ENCODE measurements around the gene PPP1R9B. TPM values are rescaled to one million over a fixed set of nuclear protein-coding genes. Genes with fewer than 3 reads are reported as not detected.

Gene PPP1R9B
- total RNA-seq, 1 experiment from 2014 or later: 112 TPM

DNA sequence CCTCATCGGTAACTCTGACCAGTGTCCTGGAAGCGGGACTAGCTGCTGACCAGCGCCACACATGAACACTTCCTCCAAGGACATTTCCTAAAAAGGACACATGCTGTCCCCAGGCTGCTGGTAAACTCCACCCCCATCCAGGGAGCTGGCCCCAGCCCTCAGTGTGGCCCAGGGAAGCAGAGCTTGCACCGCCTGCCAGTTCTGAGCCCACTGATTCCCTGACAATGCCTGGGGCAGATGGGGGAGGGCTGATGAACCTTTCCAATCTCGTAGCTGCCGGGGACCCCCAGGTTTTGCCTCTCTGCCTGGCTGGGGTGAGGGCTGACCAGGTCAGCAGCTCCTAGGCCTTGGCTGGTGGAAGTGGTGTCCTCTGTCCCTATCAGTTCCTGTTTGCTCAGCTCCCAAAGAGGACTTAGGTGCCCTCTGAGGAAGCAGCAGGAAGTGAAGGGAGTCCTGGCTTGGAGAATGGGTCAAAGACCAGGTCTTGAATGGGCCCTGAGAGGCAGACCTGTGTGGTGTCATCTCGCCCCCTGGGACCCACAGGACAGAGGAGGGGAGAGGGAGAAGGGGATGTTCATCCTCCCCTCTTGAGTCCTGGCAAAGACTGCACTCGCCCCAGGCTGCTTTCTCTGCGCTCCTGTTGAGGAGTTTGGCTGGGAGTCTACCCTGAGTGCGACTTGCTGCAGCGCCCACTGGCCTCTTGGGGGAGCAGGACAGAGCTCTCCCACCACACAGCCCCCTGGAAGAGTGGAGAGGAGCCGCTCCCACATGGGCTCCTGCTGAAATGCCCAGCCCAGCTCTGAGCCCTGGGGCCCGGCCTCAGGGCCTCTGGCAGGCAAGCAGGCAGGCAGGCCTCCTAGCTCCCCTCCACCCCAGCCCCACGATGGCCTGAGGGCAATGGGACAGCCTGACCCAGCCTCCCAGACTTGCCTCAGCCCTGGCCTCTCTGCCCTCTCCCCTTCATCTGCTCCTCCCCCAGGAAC, 38.5 kb downstream of the PPP1R9B start:
- no peak overlapping the region for H3K4me2 ChIP-seq (ENCODE audit: low read length)
- no peak for ATAC-seq
- no peaks in the 10 kb centered on the region for H3K27me3 ChIP-seq (ENCODE audit: insufficient read depth, low read length)
- intact Hi-C loops (cut with micrococcal nuclease): no loop called here
- no TSS peak for BruUV-seq (replicated peaks)
- ChIA-PET CTCF (interaction anchor here (0.9 to 1.6 kb wide), 3 partner anchors 12 to 49 kb away, joined by 3 to 10 read pairs (median 3); partner anchors contain the start of gene PDK2), POLR2A (interaction anchor here (0.8 kb wide), 1 partner anchor 12 kb away, joined by 3 read pairs; no protein-coding TSS in a partner anchor), RAD21 (ENCODE audit: low non-redundant PET in 1 of 2, low total read pairs in 2 of 2, uncharacterized antibody in 2 of 2, unreplicated experiment in 2 of 2) (no interaction called here)
- H3K79me2 ChIP-seq (ENCODE audit: insufficient read depth, low read length): no peaks in the 10 kb centered on the region
- H3K4me3 ChIP-seq (replicated peaks in 1 of 2; ENCODE audit: low read depth in 1 of 2, low read length in 2 of 2): no peak overlapping the region
- DNase-seq (ENCODE audit: low read depth, low spot score): no peak
- peaks cover 6 to 22% of the 10 kb centered on the region in 2 experiments; a peak in 3 of 4 replicates for H3K4me1 ChIP-seq (ENCODE audit: control insufficient read depth in 1 of 2, insufficient read depth in 2 of 2, low read length in 2 of 2)
- no peaks in the 10 kb centered on the region for H3K9me2 ChIP-seq (ENCODE audit: insufficient read depth)
- H3K27ac ChIP-seq (ENCODE audit: low read depth, low read length): 0 out of 2 replicates have a peak overlapping the region, but pooled peaks have one; percentile 19
- no peak for TF ChIP-seq YY1 (IDR thresholded peaks at IDR 0.05; ENCODE audit: extremely low read depth, insufficient replicate concordance, low read depth, low read length)
- no peak for TF ChIP-seq ELF1 (IDR thresholded peaks at IDR 0.05; ENCODE audit: borderline replicate concordance, low read depth)
- no peak for TF ChIP-seq EGR1 (IDR thresholded peaks at IDR 0.05; ENCODE audit: low read depth)
- no peak for TF ChIP-seq SP1 (IDR thresholded peaks at IDR 0.05; ENCODE audit: low read depth)
- no peak for TF ChIP-seq ZFX (IDR thresholded peaks at IDR 0.05)
- TF ChIP-seq CBX3 (IDR thresholded peaks at IDR 0.05; ENCODE audit: low read depth): no peak
- TF ChIP-seq, protein P1, sequence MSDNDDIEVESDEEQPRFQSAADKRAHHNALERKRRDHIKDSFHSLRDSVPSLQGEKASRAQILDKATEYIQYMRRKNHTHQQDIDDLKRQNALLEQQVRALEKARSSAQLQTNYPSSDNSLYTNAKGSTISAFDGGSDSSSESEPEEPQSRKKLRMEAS (IDR thresholded peaks at IDR 0.05): no peak
- TF ChIP-seq ZNF274 (IDR thresholded peaks at IDR 0.05; ENCODE audit: low read depth, low read length): no peak
- no peak for TF ChIP-seq TCF7L2 (IDR thresholded peaks at IDR 0.05; ENCODE audit: borderline replicate concordance, extremely low read depth, insufficient read depth, insufficient read length)
- TF ChIP-seq, protein P2, sequence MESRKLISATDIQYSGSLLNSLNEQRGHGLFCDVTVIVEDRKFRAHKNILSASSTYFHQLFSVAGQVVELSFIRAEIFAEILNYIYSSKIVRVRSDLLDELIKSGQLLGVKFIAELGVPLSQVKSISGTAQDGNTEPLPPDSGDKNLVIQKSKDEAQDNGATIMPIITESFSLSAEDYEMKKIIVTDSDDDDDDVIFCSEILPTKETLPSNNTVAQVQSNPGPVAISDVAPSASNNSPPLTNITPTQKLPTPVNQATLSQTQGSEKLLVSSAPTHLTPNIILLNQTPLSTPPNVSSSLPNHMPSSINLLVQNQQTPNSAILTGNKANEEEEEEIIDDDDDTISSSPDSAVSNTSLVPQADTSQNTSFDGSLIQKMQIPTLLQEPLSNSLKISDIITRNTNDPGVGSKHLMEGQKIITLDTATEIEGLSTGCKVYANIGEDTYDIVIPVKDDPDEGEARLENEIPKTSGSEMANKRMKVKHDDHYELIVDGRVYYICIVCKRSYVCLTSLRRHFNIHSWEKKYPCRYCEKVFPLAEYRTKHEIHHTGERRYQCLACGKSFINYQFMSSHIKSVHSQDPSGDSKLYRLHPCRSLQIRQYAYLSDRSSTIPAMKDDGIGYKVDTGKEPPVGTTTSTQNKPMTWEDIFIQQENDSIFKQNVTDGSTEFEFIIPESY (IDR thresholded peaks at IDR 0.05; ENCODE audit: extremely low read depth, insufficient replicate concordance, low read length): no peak
- no peak overlapping the region for H3K9ac ChIP-seq (ENCODE audit: low read length)
- H3K9me3 ChIP-seq (ENCODE audit: control insufficient read depth in 1 of 2, insufficient read depth in 1 of 2, low read depth in 1 of 2, low read length in 2 of 2): no peaks in the 10 kb centered on the region
- H4K20me1 ChIP-seq (ENCODE audit: insufficient read depth): no peaks in the 10 kb centered on the region
- peaks cover 0 to 5% of the 10 kb centered on the region in 2 experiments; a peak in 1 of 4 replicates for H3K36me3 ChIP-seq (ENCODE audit: control insufficient read depth in 1 of 2, insufficient read depth in 2 of 2, low read length in 2 of 2)
- H2AFZ ChIP-seq (ENCODE audit: low read depth, low read length, poor library complexity, severe bottlenecking): no peak overlapping the region

All from HCT116 (cell line).